HG03571 (cell line): ENCODE results near the gene SLC4A11.

ENCODE experiments used
- ATAC-seq: cut with Tn5 transposase; IDR thresholded peaks from one replicate; pipeline ENCODE4 v1.9.1; 2021; ENCODE audit not compliant: unreplicated experiment

SLC4A11 gene

DNA sequence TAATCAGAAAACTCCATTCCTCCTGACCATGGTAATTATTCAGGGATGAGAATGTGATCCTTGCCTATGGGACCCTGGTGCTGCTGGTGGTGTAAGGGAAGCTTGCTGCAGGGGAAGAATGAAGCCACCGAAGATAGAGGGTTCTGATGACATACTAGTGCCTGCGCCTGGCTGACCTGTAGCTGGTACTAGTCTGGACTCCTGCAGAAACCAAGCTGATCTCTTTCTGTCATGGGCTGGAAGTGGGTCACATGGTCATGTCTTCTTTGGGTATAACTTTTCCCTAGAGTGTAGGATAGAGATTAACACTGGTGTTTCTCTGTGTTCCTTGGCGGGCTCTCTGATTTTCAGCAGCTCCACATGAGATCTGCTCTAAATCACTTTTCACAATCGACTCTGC lies 8.6 kb upstream of the SLC4A11 start:
- ATAC-seq = no peak

DNA sequence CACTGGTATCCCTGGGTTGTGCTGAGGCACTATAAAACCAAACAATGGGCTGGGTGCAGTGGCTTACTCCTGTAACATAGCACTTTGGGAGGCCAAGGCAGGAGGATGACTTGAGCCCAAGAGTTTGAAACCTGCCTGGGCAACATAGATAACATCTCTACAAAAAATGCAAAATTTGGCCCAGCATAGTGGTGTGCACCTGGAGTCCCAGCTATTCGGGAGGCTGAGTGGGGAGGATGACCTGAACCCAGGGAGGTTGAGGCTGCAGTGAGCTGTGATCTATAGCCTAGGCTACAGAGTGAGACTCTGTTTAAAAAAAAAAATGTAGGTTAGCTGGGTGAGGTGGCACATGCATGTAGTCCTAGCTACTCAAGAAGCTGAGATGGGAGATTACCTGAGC lies 7.7 kb upstream of the SLC4A11 start:
- ATAC-seq = no peak

DNA sequence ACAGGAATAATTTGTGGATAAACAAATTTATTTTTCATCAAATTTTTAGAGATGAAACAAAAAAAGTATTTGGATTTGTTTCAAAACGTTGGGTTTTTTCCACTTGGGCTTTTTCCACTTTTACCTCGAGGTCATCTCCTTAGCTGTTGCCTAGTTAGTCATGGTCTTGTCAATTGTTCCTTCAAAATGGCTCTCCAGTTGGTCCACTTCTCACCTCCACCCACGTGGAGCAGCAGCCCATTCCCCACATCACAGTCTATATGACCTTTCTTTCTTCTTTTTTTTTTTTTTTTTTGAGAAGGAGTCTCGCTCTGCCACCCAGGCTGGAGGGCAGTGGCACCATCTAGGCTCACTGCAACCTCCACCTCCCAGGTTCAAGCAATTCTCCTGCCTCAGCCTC lies 6.7 kb upstream of the SLC4A11 start:
- ATAC-seq = no peak

DNA sequence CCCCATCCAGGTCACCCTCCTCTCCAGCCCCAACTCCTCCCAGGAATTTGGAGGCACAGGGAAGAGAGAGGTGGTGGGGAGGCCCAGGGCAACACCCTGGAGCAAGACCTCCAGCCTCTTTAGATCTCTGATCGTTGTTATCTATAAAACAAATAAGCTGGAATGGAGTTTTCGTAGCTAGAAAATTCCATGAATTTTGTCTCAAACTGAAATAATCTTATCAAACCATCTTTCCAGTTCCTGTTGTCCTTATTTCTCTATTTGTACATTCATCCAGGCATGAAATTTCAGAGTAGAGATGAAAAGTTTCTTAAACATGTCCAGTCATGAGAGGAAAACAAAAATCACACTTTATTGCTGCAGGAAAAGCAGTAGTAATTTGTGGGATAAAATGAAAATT lies 6.2 kb upstream of the SLC4A11 start:
- ATAC-seq = no peak

DNA sequence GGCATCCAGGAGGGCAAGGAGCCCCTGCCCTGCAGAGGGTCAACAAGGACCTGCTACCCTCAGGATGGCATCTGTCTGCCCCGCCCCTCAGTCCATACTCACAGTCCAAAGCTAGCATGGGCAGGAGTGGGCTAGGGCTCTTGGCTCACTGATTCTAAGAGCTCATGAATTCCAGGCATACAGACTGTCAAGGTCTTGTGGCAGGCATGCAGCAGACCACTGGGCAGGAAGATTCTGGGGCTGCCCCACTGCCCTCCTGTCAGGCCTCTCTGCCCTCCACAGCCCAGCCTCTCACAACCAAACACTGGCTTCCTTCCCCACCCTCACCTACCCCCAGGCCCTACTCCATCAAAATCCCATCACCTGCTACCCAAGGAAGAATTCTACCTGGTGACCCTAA lies 5.6 kb upstream of the SLC4A11 start:
- no peak for ATAC-seq

GRCh38 chr20:3243718-3244358 lies 4.8 kb upstream of the SLC4A11 start:
- ATAC-seq = no peak

DNA sequence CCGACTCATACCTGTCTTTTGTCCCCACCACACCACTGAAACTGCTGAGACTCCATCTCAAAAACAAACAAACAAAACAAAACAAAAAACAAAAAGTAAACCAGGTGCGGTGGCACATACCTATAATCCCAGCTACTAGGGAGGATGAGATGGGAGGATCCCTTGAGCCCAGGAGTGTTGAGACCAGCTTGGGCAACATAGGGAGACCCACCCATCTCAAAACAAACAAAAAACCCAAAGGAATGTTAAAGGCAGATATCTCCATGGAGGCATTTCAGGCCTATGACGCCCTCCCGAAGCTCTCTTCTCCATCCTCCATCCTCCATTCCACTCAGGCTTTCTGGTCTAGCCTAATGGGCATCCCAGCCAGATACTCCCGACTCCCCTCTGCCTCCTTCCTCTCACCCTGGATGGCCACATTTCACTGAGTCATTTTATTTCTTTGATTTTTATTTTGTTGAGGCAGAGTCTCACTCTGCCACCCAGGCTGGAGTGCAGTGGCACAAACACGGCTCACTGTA lies 3.2 kb upstream of the SLC4A11 start:
- no peak for ATAC-seq

DNA sequence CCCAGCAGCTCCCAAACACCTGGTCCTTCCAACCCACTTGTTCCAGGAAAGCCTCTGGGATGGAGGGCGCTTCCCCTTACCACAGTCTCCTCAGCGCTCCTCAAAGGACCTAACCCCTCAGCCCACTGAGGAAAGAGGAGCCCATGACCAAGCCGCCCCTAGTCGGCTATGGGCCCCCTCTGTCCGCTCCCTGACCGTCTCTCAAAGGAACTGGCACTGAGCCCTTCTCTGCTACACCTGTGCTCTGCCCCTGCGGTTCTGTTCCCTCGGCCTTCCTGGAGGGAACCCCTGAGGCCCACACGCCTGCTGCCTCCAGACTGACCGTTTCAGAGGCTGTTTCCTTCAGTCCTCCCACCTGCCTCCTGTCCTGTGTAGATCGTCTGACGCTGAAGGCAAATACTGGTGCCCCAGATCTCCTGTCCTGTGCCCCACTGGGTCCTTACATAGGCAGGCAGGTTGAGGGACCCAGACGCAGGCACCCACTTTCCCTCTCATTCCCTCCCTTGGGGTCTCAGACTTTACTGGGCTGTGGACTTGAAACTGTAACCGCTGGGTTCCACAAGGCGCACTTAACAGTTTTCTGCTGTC lies 1.9 kb upstream of the SLC4A11 start:
- ATAC-seq = no peak

GRCh38 chr20:3239867-3240775 lies 1.1 kb upstream of the SLC4A11 start:
- ATAC-seq = no peak

DNA sequence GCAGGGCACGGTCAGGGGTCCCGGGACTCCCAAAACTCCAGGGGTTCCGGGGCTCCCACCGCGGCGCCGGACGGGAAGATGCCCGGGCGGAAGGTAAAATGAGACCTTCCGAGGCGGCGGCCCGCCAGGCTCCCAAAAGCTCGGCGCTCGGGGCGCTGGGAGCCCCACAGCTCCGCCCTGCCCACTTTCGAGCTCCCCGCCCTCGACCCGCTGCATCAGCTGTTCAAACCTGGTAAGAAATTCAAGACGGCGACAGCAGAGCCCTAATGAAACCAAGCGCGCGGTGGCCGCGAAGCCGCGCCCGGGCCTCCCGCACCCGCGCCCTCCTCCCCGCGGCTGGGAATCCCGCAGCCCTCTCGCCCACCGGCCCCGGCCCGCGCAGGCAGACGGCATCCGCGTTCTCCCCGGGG lies 369 bp downstream of the SLC4A11 start:
- ATAC-seq = no peak

- no peak for ATAC-seq
Observed at GRCh38 chr20:3237958-3238615, 903 bp downstream of the SLC4A11 start.

DNA sequence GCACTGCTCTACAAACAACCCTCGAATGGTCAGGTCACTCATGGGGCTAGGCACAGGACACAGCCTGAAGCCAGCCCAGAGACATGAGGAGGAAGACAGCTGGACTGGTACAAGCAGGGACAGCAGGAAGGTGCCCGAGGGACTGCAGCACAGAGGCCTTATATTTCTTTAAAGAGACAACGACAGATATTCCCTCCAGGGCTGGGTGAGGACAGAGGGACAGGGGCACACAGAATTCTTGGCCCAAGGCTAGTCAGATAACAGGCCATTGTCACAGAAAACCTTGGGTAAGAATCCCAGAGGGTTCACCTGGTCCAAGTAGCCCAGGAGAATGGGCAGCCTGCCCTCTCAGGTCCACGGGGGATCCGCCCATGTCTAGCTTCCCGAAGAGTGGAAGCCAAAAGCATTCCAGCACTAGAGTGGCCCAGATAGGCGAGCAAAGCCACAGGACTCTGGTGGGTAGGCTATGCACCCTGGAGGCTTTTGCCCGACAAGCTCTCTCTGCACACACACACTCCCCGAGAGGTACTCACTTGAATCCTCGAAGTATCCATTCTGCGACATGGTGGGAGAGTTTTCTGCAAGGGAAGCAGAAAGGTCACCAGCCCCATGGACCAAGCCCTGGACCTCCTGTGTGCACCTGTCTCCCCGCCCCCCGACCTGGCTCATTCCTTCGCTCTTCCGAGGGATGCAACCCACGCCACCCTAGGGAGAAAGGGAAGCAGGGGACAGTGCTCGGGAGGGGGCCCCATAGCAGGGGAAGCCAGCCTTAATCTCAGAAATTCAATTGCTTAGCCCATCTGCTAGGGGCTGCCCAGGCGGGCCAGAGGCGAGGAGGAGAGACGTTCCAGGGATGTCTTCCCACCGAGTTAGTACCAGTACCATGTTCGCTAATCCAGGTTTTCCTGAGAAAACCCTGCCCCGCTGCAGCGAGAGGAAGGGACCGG lies 1.7 kb downstream of the SLC4A11 start:
- ATAC-seq = no peak

DNA sequence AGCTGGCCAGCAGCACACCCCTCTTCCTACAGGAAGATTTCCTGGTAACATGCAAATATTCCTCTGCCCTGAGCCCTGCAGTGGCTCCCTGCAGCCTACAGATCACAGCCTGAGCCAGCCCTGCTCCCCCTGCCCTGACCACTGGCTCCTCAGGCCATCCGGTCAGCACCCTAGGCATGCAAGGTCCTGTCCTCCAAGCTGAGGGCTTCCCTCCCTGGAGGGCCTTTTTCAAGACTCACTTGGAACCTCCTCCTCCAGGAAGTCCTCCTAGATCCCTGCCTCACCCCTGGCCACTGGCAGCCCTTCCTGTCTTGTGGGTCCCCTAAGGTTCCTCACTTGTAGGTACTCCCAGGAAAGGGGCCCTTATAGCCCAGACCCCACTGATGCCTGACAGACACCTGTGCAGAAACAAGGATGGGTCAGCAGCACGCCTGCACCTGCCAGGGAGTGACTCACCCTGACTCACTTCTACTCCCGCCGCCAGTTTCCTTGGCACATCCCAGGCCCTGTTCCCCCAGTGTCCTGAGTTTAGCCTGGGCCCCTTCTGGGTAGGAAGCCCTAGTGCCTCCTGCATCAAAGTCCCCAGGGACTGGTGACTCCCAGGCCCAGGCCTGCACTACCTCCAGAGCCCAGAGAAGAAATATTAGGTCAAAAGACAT lies 3.2 kb downstream of the SLC4A11 start:
- no peak for ATAC-seq

GRCh38 chr20:3233991-3234498 lies 4.9 kb downstream of the SLC4A11 start:
- no peak for ATAC-seq

DNA sequence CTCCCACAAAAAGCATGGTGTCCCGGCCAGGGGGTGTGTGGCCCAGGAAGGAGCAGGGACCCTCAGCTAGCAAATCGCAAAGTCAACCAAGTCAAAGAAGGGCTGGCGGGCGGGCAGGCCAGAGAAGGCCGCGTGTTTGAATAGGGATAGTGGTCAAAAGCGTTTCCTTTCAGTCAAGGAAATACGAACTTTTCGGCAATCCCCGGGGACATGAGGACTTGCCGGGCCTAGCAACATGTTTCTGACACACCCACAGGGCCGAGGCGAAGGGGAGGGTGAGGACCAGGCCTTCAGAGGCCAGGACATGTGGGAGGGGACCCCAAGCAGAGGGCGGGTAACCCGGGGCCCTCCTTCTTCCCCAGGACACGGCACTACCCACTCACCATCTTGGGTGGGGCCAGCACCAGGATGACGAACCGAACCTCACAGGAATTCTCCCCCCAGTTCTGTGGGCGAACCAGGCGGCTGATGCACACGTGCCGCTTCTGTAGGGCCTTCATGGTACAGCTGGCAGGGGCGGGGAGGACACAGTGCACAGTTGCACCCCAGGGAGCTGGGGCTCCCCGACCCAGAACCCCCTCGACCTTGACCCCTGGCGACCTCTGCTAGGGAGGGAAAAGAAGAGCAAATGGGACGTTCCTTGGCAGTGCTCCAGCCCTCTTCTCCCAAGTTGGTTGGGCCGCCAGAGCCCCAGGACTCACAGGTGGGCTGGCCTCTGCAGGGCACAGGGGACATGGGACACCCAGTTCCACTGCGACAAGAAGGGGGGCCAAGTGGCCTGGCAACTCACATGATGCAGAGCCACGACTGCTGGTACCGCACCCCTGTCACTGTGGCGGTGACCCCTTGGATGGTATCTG lies 5.6 kb downstream of the SLC4A11 start:
- no peak for ATAC-seq

DNA sequence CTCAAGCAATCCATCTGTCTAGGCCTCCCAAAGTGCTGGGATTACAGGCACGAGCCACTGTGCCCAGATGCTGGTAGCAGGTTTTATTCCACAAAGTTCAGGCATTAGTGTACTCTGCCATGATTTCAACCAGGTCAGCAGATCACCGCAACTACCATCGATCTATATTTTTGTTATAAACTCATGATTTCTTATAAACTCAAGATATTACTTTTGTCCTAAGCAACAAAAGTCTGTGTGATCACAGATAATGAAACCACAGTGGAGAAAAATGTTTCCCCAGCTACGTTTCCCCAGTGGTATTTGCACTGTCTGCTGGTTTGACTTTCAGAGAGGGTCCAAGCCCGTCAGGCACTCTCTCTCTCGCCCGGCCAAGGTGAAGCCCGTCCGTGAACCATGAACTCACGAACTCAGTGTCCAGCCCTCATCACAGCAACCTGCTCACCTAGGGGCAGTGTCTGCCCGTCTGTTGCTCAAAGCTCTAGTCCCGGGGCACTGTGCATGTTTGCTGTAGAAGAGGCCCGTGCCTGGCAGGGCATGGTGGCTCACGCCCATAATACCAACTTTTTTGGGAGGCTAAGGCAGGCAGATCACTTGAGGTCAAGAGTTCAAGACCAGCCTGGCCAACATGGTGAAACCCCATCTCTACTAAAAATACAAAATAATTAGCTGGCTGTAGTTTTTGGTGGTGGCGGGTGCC lies 7.0 kb downstream of the SLC4A11 start:
- no peak for ATAC-seq

GRCh38 chr20:3231116-3231515 lies 7.9 kb downstream of the SLC4A11 start:
- ATAC-seq = no peak

- ATAC-seq = no peak
Observed at GRCh38 chr20:3229798-3230197, 9.2 kb downstream of the SLC4A11 start.
